ENCODE results near the gene CSK.

DNA sequence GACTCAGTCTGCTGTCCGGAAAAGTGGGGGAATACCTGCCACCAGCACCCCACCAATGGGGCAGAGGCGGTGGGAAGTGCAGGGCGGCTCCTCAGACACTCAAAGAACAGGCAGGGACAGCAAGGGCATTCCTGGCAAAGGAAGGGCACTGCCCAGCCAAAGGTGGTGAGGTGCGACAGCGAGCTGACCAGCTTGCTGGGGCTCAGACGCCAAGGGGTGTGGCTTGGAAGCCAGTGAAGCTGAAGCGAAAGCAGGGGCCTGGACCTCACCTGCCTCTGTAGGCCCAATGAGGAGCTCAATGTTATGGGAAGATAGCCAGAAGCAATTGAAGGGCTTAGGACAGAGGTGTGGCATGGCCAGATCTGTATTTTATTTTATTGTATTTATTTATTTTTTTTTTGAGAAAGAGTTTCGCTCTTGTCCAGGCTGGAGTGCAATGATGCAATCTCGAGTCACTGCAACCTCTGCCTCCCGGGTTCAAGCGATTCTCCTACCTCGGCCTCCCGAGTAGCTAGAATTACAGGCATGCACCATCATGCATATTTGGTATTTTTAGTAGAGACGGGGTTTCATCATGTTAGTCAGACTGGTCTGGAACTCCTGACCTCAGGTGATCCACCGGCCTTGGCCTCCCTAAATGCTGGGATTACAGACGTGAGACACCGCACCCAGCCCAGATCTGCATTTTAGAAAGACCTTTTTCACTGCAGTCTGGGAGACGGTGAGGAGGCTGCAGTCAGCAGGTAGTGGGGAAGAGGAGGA, 26.4 kb downstream of the CSK start:
- no peak for TF ChIP-seq TAF1 (IDR thresholded peaks at IDR 0.05; ENCODE audit: low read depth, low read length)
- no peak for TF ChIP-seq POLR2A (IDR thresholded peaks at IDR 0.05; ENCODE audit: control extremely low read depth in 1 of 2, low read depth in 2 of 2, low read length in 2 of 2)
- TF ChIP-seq YY1 (IDR thresholded peaks at IDR 0.05; ENCODE audit: low read depth, low read length): no peak
- TF ChIP-seq, protein P1, sequence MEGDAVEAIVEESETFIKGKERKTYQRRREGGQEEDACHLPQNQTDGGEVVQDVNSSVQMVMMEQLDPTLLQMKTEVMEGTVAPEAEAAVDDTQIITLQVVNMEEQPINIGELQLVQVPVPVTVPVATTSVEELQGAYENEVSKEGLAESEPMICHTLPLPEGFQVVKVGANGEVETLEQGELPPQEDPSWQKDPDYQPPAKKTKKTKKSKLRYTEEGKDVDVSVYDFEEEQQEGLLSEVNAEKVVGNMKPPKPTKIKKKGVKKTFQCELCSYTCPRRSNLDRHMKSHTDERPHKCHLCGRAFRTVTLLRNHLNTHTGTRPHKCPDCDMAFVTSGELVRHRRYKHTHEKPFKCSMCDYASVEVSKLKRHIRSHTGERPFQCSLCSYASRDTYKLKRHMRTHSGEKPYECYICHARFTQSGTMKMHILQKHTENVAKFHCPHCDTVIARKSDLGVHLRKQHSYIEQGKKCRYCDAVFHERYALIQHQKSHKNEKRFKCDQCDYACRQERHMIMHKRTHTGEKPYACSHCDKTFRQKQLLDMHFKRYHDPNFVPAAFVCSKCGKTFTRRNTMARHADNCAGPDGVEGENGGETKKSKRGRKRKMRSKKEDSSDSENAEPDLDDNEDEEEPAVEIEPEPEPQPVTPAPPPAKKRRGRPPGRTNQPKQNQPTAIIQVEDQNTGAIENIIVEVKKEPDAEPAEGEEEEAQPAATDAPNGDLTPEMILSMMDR (IDR thresholded peaks at IDR 0.05; ENCODE audit: control extremely low read depth in 1 of 3, insufficient read depth in 1 of 3, low read depth in 1 of 3, low read length in 3 of 3): no peak
- TF ChIP-seq ZNF274 (IDR thresholded peaks at IDR 0.05; ENCODE audit: borderline replicate concordance, extremely low read depth, low read length): no peak
- no peak for TF ChIP-seq RNF2 (IDR thresholded peaks at IDR 0.05; ENCODE audit: borderline replicate concordance, low read depth, low read length, missing control alignments, poor library complexity, severe bottlenecking)
